ENCODE data around the gene LMAN2. TPM values are rescaled to one million over a fixed set of nuclear protein-coding genes. Genes with fewer than 3 reads are reported as not detected.

LMAN2 gene
- total RNA-seq, 1 donor from 2014 or later = 103 TPM

GRCh38 chr5:177359860-177360259, 8.4 kb upstream of the LMAN2 start:
- no peak overlapping the region for H3K27ac ChIP-seq (ENCODE audit: low read depth, low read length)
- no peaks in the 10 kb centered on the region for H3K79me2 ChIP-seq (ENCODE audit: insufficient read depth, low read length)
- no peaks in the 10 kb centered on the region for H3K36me3 ChIP-seq (ENCODE audit: insufficient read depth, low read length)
- no peaks in the 10 kb centered on the region for H4K20me1 ChIP-seq (ENCODE audit: insufficient read depth, low read length)
- no peaks in the 10 kb centered on the region for H3K27me3 ChIP-seq (ENCODE audit: insufficient read depth, low read length)
- no peak overlapping the region for H3K9ac ChIP-seq (ENCODE audit: low read length)
- H3K4me1 ChIP-seq (ENCODE audit: insufficient read depth, low read length) = peaks cover 16% of the 10 kb centered on the region
- peaks cover 27% of the 10 kb centered on the region for H3K27me3 Mint-ChIP-seq (ENCODE audit: low read depth, unreplicated experiment)
- H3K36me3 Mint-ChIP-seq (ENCODE audit: low read depth, unreplicated experiment) = peaks cover 2% of the 10 kb centered on the region
- H3K4me2 ChIP-seq (ENCODE audit: low read length) = no peak overlapping the region
- peaks cover 8% of the 10 kb centered on the region for H3K4me1 Mint-ChIP-seq (ENCODE audit: low read depth, unreplicated experiment)
- H3K9me3 Mint-ChIP-seq (ENCODE audit: unreplicated experiment) = no peaks in the 10 kb centered on the region
- H3K4me3 ChIP-seq (ENCODE audit: insufficient read depth, low read depth, low read length) = no peak overlapping the region
- FAIRE-seq (no peak), DNase-seq (ENCODE audit: low read depth) (no peak)
- no peak overlapping the region for H2AFZ ChIP-seq (ENCODE audit: low read depth, low read length)
- H3K9me3 ChIP-seq (ENCODE audit: insufficient read depth, low read depth, low read length) = no peaks in the 10 kb centered on the region
- peak overlapping the region; percentile 47 for H3K4me3 Mint-ChIP-seq (ENCODE audit: unreplicated experiment)
- H3K27ac Mint-ChIP-seq (ENCODE audit: unreplicated experiment) = no peak overlapping the region
- TF ChIP-seq CTCF (IDR thresholded peaks at IDR 0.05; ENCODE audit: insufficient read depth, low read depth, low read length) (no peak), EZH2 (IDR thresholded peaks at IDR 0.05; ENCODE audit: insufficient read depth, low read length) (no peak)

- H3K36me3 ChIP-seq (ENCODE audit: insufficient read depth, low read length) = no peaks in the 10 kb centered on the region
- no peak overlapping the region for H3K9ac ChIP-seq (ENCODE audit: low read length)
- H3K4me3 ChIP-seq (ENCODE audit: insufficient read depth, low read depth, low read length) = no peak overlapping the region
- Mint-ChIP-seq H3K36me3 (ENCODE audit: low read depth, unreplicated experiment) (peaks cover 2% of the 10 kb centered on the region), H3K4me3 (ENCODE audit: unreplicated experiment) (no peak overlapping the region), H3K27ac (ENCODE audit: unreplicated experiment) (no peak overlapping the region), H3K27me3 (ENCODE audit: low read depth, unreplicated experiment) (peaks cover 30% of the 10 kb centered on the region), H3K9me3 (ENCODE audit: unreplicated experiment) (peaks cover 2% of the 10 kb centered on the region), H3K4me1 (ENCODE audit: low read depth, unreplicated experiment) (peaks cover 10% of the 10 kb centered on the region)
- H3K27ac ChIP-seq (ENCODE audit: low read depth, low read length) = no peak overlapping the region
- H3K4me2 ChIP-seq (ENCODE audit: low read length) = no peak overlapping the region
- no peaks in the 10 kb centered on the region for H4K20me1 ChIP-seq (ENCODE audit: insufficient read depth, low read length)
- DNase-seq (ENCODE audit: low read depth) = no peak
- H3K79me2 ChIP-seq (ENCODE audit: insufficient read depth, low read length) = no peaks in the 10 kb centered on the region
- no peak overlapping the region for H2AFZ ChIP-seq (ENCODE audit: low read depth, low read length)
- no peak for FAIRE-seq
- H3K9me3 ChIP-seq (ENCODE audit: insufficient read depth, low read depth, low read length) = no peaks in the 10 kb centered on the region
- no peaks in the 10 kb centered on the region for H3K27me3 ChIP-seq (ENCODE audit: insufficient read depth, low read length)
- H3K4me1 ChIP-seq (ENCODE audit: insufficient read depth, low read length) = peaks cover 16% of the 10 kb centered on the region
- TF ChIP-seq CTCF (IDR thresholded peaks at IDR 0.05; ENCODE audit: insufficient read depth, low read depth, low read length) = no peak
- TF ChIP-seq EZH2 (IDR thresholded peaks at IDR 0.05; ENCODE audit: insufficient read depth, low read length) = no peak
Measured at GRCh38 chr5:177359451-177359851, 8.0 kb upstream of the LMAN2 start.

- H3K9ac ChIP-seq (ENCODE audit: low read length) = no peak overlapping the region
- H3K4me3 ChIP-seq (ENCODE audit: insufficient read depth, low read depth, low read length) = no peak overlapping the region
- H3K4me2 ChIP-seq (ENCODE audit: low read length) = no peak overlapping the region
- H3K4me1 ChIP-seq (ENCODE audit: insufficient read depth, low read length) = peaks cover 11% of the 10 kb centered on the region
- H3K4me3 Mint-ChIP-seq (ENCODE audit: unreplicated experiment) = no peak overlapping the region
- no peak overlapping the region for H3K27ac Mint-ChIP-seq (ENCODE audit: unreplicated experiment)
- H3K36me3 Mint-ChIP-seq (ENCODE audit: low read depth, unreplicated experiment) = peaks cover 2% of the 10 kb centered on the region
- no peak for DNase-seq (ENCODE audit: low read depth)
- H2AFZ ChIP-seq (ENCODE audit: low read depth, low read length) = no peak overlapping the region
- H3K27me3 ChIP-seq (ENCODE audit: insufficient read depth, low read length) = no peaks in the 10 kb centered on the region
- no peak for FAIRE-seq
- TF ChIP-seq CTCF (IDR thresholded peaks at IDR 0.05; ENCODE audit: insufficient read depth, low read depth, low read length) = no peak
- no peak for TF ChIP-seq EZH2 (IDR thresholded peaks at IDR 0.05; ENCODE audit: insufficient read depth, low read length)
- no peaks in the 10 kb centered on the region for H4K20me1 ChIP-seq (ENCODE audit: insufficient read depth, low read length)
- peaks cover 6% of the 10 kb centered on the region for H3K9me3 Mint-ChIP-seq (ENCODE audit: unreplicated experiment)
- peaks cover 33% of the 10 kb centered on the region for H3K27me3 Mint-ChIP-seq (ENCODE audit: low read depth, unreplicated experiment)
- H3K79me2 ChIP-seq (ENCODE audit: insufficient read depth, low read length) = no peaks in the 10 kb centered on the region
- no peaks in the 10 kb centered on the region for H3K36me3 ChIP-seq (ENCODE audit: insufficient read depth, low read length)
- H3K9me3 ChIP-seq (ENCODE audit: insufficient read depth, low read depth, low read length) = no peaks in the 10 kb centered on the region
- peaks cover 14% of the 10 kb centered on the region for H3K4me1 Mint-ChIP-seq (ENCODE audit: low read depth, unreplicated experiment)
- no peak overlapping the region for H3K27ac ChIP-seq (ENCODE audit: low read depth, low read length)
Measured at GRCh38 chr5:177358370-177358819, 6.9 kb upstream of the LMAN2 start.

Data from astrocyte (in vitro differentiated cells and primary cell).